H1 (cell line): ENCODE measurements around the gene KAZALD1. TPM values are rescaled to one million over a fixed set of nuclear protein-coding genes. Genes with fewer than 3 reads are reported as not detected.
A peak's percentile ranks its signal among the peaks of the same experiment; 100 is the strongest.

Experiments used
- CTCF ChIA-PET: fragments of 300-600 bp; sonication (Branson Sonifier 250); formaldehyde crosslinking; loops from one replicate; lab custom pipeline; 2021; ENCODE audit not compliant: partially characterized antibody; lab: Charles Lee
- POLR2A ChIA-PET: fragments of 300-600 bp; sonication (Branson Sonifier 250); formaldehyde crosslinking; loops from one replicate; lab custom pipeline; 2021; ENCODE audit warnings: inconsistent platforms; ENCODE audit not compliant: partially characterized antibody; lab: Charles Lee
- DNase-seq, 2 experiments: peaks; one replicate each; pipeline versions ENCODE4 v3.0.0 to v3.0.0-alpha.2; 2010 to 2022; ENCODE audit warnings: low spot score in 2 of 2, low read depth in 1 of 2, mixed read lengths in 1 of 2
- FAIRE-seq: peaks from 2 replicates; lab custom pipeline; 2011; peaks lifted over from hg19 to GRCh38; lab: Jason Lieb, UNC
- H2AFZ ChIP-seq: 2 replicates; pipeline ENCODE4 v1.8.1; 2012; ENCODE audit warnings: low read length, inconsistent platforms
- H2AK5ac ChIP-seq: 2 replicates; pipeline ENCODE4 v1.6.1; 2013; ENCODE audit warnings: low read depth, low read length
- H2BK120ac ChIP-seq: replicated peaks from 2 replicates; pipeline ENCODE3; 2013; ENCODE audit warnings: low read depth, low read length, inconsistent platforms
- H2BK12ac ChIP-seq: 2 replicates; pipeline ENCODE4 v1.6.1; 2013; ENCODE audit warnings: low read depth, low read length
- H2BK15ac ChIP-seq: 2 replicates; pipeline ENCODE4 v1.6.1; 2013; ENCODE audit warnings: low read length
- H2BK20ac ChIP-seq: 2 replicates; pipeline ENCODE4 v1.6.1; 2013; ENCODE audit warnings: low read length
- H2BK5ac ChIP-seq: 2 replicates; pipeline ENCODE4 v1.6.1; 2013; ENCODE audit warnings: low read depth, low read length
- H3K14ac ChIP-seq: 2 replicates; pipeline ENCODE4 v1.6.1; 2013; ENCODE audit warnings: inconsistent platforms; ENCODE audit not compliant: insufficient read length
- H3K18ac ChIP-seq: 2 replicates; pipeline ENCODE4 v1.6.1; 2013; ENCODE audit warnings: low read length; ENCODE audit errors: extremely low read depth
- H3K23ac ChIP-seq: 2 replicates; pipeline ENCODE4 v1.6.1; 2013; ENCODE audit warnings: inconsistent platforms; ENCODE audit not compliant: insufficient read length
- H3K23me2 ChIP-seq: 2 replicates; pipeline ENCODE4 v1.6.1; 2013; ENCODE audit warnings: low read depth, low read length
- H3K27ac ChIP-seq: 2 replicates; pipeline ENCODE4 v1.6.1; 2011; ENCODE audit warnings: low read depth, low read length, inconsistent platforms
- H3K27me3 ChIP-seq, 4 experiments: replicated peaks in 1 of 4; 1 replicate in 1 of 4; 2 replicates in 3 of 4; pipeline versions ENCODE4 v1.6.1 to v1.8.1; 2011 to 2013; ENCODE audit warnings: low read length in 3 of 4, mild to moderate bottlenecking in 3 of 4, inconsistent platforms in 2 of 4, mixed read lengths in 2 of 4, moderate library complexity in 1 of 4; ENCODE audit not compliant: control insufficient read depth in 3 of 4, insufficient read depth in 3 of 4; ENCODE audit errors: extremely low read depth in 1 of 4
- H3K36me3 ChIP-seq, 4 experiments: 2 replicates each; pipeline versions ENCODE4 v1.6.1 to v1.8.1; 2011 to 2013; ENCODE audit warnings: mild to moderate bottlenecking in 4 of 4, low read length in 3 of 4, moderate library complexity in 2 of 4, control low read depth in 1 of 4, inconsistent platforms in 1 of 4; ENCODE audit not compliant: insufficient read depth in 4 of 4, control insufficient read depth in 2 of 4
- H3K4ac ChIP-seq: replicated peaks from 2 replicates; pipeline ENCODE3; 2013; ENCODE audit warnings: low read length, low read depth, mixed read lengths, inconsistent platforms; ENCODE audit not compliant: insufficient read length
- H3K4me1 ChIP-seq, 4 experiments: replicated peaks in 1 of 4; 1 replicate in 1 of 4; 2 replicates in 3 of 4; pipeline versions ENCODE4 v1.6.1 to v1.8.1; 2011 to 2013; ENCODE audit warnings: low read length in 3 of 4, inconsistent platforms in 2 of 4, mixed read lengths in 1 of 4; ENCODE audit not compliant: insufficient read depth in 4 of 4, control insufficient read depth in 3 of 4
- H3K4me2 ChIP-seq, 2 experiments: 2 replicates each; pipeline versions ENCODE4 v1.6.1 to v1.8.1; 2011 to 2013; ENCODE audit warnings: low read depth in 2 of 2, low read length in 2 of 2, control low read depth in 1 of 2, inconsistent platforms in 1 of 2, mild to moderate bottlenecking in 1 of 2; ENCODE audit not compliant: insufficient read depth in 1 of 2
- H3K4me3 ChIP-seq, 4 experiments: fragments of 200-600, 300-600 bp in 1 of 4; sonication (generic), shearing (Covaris generic), sonication (Bioruptor Twin) in 1 of 4; 2 replicates each; pipeline versions ENCODE4 v1.5.1 to v1.8.1; 2011 to 2016; ENCODE audit warnings: low read length in 4 of 4, low read depth in 3 of 4, control low read depth in 2 of 4, inconsistent platforms in 2 of 4, mild to moderate bottlenecking in 2 of 4, mixed read lengths in 1 of 4, moderate library complexity in 1 of 4; ENCODE audit not compliant: insufficient read depth in 2 of 4; ENCODE audit errors: extremely low read depth in 1 of 4
- H3K56ac ChIP-seq: replicated peaks from 2 replicates; pipeline ENCODE3; 2013; ENCODE audit warnings: low read depth, mild to moderate bottlenecking, mixed read lengths, low read length, inconsistent platforms; ENCODE audit not compliant: insufficient read length
- H3K79me1 ChIP-seq: 2 replicates; pipeline ENCODE4 v1.6.1; 2013; ENCODE audit warnings: low read depth, low read length, control low read depth
- H3K79me2 ChIP-seq, 2 experiments: 2 replicates each; pipeline versions ENCODE4 v1.6.1 to v1.8.1; 2012 to 2013; ENCODE audit warnings: low read length in 2 of 2, mild to moderate bottlenecking in 2 of 2, inconsistent platforms in 1 of 2; ENCODE audit not compliant: insufficient read depth in 2 of 2, control insufficient read depth in 1 of 2
- H3K9ac ChIP-seq, 4 experiments: replicated peaks in 1 of 4; 1 replicate in 1 of 4; 2 replicates in 3 of 4; pipeline versions ENCODE4 v1.6.1 to v1.8.1; 2011 to 2013; ENCODE audit warnings: low read depth in 3 of 4, low read length in 3 of 4, control low read depth in 2 of 4, mild to moderate bottlenecking in 2 of 4, moderate library complexity in 2 of 4, inconsistent platforms in 1 of 4; ENCODE audit errors: extremely low read depth in 1 of 4
- H3K9me3 ChIP-seq, 2 experiments: 2 replicates each; pipeline versions ENCODE4 v1.6.1 to v1.8.1; 2012 to 2013; ENCODE audit warnings: mild to moderate bottlenecking in 2 of 2, moderate library complexity in 2 of 2, control low read depth in 1 of 2, inconsistent platforms in 1 of 2, low read depth in 1 of 2, low read length in 1 of 2, mixed read lengths in 1 of 2; ENCODE audit not compliant: insufficient read depth in 2 of 2
- H4K20me1 ChIP-seq, 2 experiments: replicated peaks in 1 of 2; 2 replicates each; pipeline versions ENCODE3 to v1.8.1; 2011 to 2013; ENCODE audit warnings: inconsistent platforms in 2 of 2, low read length in 2 of 2, mild to moderate bottlenecking in 1 of 2; ENCODE audit not compliant: insufficient read depth in 2 of 2, control insufficient read depth in 1 of 2
- H4K5ac ChIP-seq: 2 replicates; pipeline ENCODE4 v1.6.1; 2013; ENCODE audit warnings: low read length, low read depth, mixed read lengths, inconsistent platforms; ENCODE audit not compliant: insufficient read length
- H4K8ac ChIP-seq: 2 replicates; pipeline ENCODE4 v1.8.0; 2013; ENCODE audit warnings: mild to moderate bottlenecking, moderate library complexity, low read length, inconsistent platforms; ENCODE audit not compliant: insufficient read depth; ENCODE audit errors: extremely low read depth
- H4K91ac ChIP-seq: replicated peaks from 2 replicates; pipeline ENCODE3; 2013; ENCODE audit warnings: low read length, mixed read lengths, inconsistent platforms; ENCODE audit not compliant: insufficient read length
- CBX5 ChIP-seq: fragments of 300-800, 300-1000 bp; sonication (generic); IDR thresholded peaks from 2 replicates; pipeline ENCODE4 v1.7.1; 2016; ENCODE audit warnings: antibody characterized with exemption, low read length, low read depth
- CBX8 ChIP-seq: fragments of 300-800, 300-1000 bp; sonication (generic); IDR thresholded peaks from 2 replicates; pipeline ENCODE4 v1.7.1; 2016; ENCODE audit warnings: low read depth, low read length, borderline replicate concordance
- CTBP2 ChIP-seq: IDR thresholded peaks from 2 replicates; pipeline ENCODE4 v1.7.0; 2011; ENCODE audit warnings: borderline replicate concordance, mild to moderate bottlenecking, moderate library complexity, mixed read lengths, low read length; ENCODE audit not compliant: insufficient read depth, insufficient read length
- FOSL1 ChIP-seq: IDR thresholded peaks from 2 replicates; pipeline ENCODE4 v1.6.1; 2011; ENCODE audit warnings: mild to moderate bottlenecking, low read depth, low read length, moderate library complexity; ENCODE audit not compliant: insufficient read depth
- HDAC6 ChIP-seq: IDR thresholded peaks from one replicate; pipeline ENCODE4 v1.7.1; 2012; ENCODE audit warnings: low read depth, mild to moderate bottlenecking, inconsistent platforms, low read length, moderate library complexity
- JUND ChIP-seq: IDR thresholded peaks from 2 replicates; pipeline ENCODE4 v1.6.1; 2011; ENCODE audit warnings: mild to moderate bottlenecking, improper control_type of control experiment, low read length
- MAFK ChIP-seq: IDR thresholded peaks from 2 replicates; pipeline ENCODE4 v1.6.1; 2012; ENCODE audit warnings: low read depth, mild to moderate bottlenecking, improper control_type of control experiment, low read length
- RBBP5 ChIP-seq: IDR thresholded peaks from 2 replicates; pipeline ENCODE4 v1.7.1; 2012; ENCODE audit warnings: low read depth, mild to moderate bottlenecking, inconsistent platforms, low read length, moderate library complexity, borderline replicate concordance
- SP4 ChIP-seq: IDR thresholded peaks from 2 replicates; pipeline ENCODE4 v1.6.1; 2012; ENCODE audit warnings: low read length, inconsistent platforms
- YY1 ChIP-seq: IDR thresholded peaks from 2 replicates; pipeline ENCODE4 v1.6.1; 2011; ENCODE audit warnings: low read depth, mild to moderate bottlenecking, low read length
- WGBS, 2 experiments: shearing (Covaris generic) in 1 of 2; methylation state at CpG; one replicate each; pipeline versions ENCODE4 v1.1.6 to v1.1.7; 2013 to 2015; ENCODE audit warnings: low lambda C conversion rate in 2 of 2, mixed read lengths in 2 of 2, inconsistent platforms in 1 of 2, low coverage in 1 of 2, missing lambda C conversion rate in 1 of 2; ENCODE audit not compliant: insufficient replicate concordance in 2 of 2, insufficient coverage in 1 of 2, insufficient read length in 1 of 2; ENCODE audit errors: extremely low coverage in 1 of 2, missing lambda C conversion rate in 1 of 2; 5-methylcytosine and 5-hydroxymethylcytosine counted together
- polyA plus RNA-seq, 7 experiments: library from polyadenylated mRNA; depleted of rRNA in 3 of 7; stranded (reverse) in 5 of 7; unstranded in 2 of 7; fragments of >200 nt in 5 of 7; fragments of 200-250 nt in 2 of 7; gene quantifications; 1 replicate in 5 of 7; 2 replicates in 1 of 7; 4 replicates in 1 of 7; pipeline versions ENCODE4 v1.2.1 to v1.2.3, GENCODE V29; 2011 to 2013; ENCODE audit warnings: missing spikeins in 2 of 7, mixed read lengths in 2 of 7
- total RNA-seq: library from RNA; stranded (reverse); fragmentation: NEBNext Ultra II Directional; extraction: Animal tissue kit (Norgen Biotek cat#: 25700); gene quantifications from 2 replicates; pipeline ENCODE4 v1.2.1, GENCODE V29; 2021

The KAZALD1 gene
- total and polyA plus RNA-seq, 2 of the 8 experiments (the other 6 are each of a cell fraction or from before 2014, with no cell fraction given), result 0.65 to 1.9 TPM

- no peak overlapping the region for H4K5ac ChIP-seq
- no peaks in the 10 kb centered on the region for H3K79me2 ChIP-seq
- peak overlapping the region; percentile 48 for H2AK5ac ChIP-seq
- no peak overlapping the region for H2BK5ac ChIP-seq
- no peak overlapping the region for H3K9ac ChIP-seq
- no peaks in the 10 kb centered on the region for H3K9me3 ChIP-seq
- H3K18ac ChIP-seq, result no peak overlapping the region
- H3K4me3 ChIP-seq, result no peak overlapping the region
- no peaks in the 10 kb centered on the region for H4K20me1 ChIP-seq
- no peak overlapping the region for H2BK120ac ChIP-seq
- H3K4me2 ChIP-seq, result no peak overlapping the region
- no peak overlapping the region for H4K8ac ChIP-seq
- peaks cover 4 to 19% (median 18%) of the 10 kb centered on the region in 4 experiments for H3K27me3 ChIP-seq
- H3K56ac ChIP-seq, result no peak overlapping the region
- H2BK15ac ChIP-seq, result peak overlapping the region; percentile 72; the same call in 1 of the 2 replicates
- H3K4me1 ChIP-seq, result peaks cover 0 to 11% (median 3%) of the 10 kb centered on the region in 4 experiments; a peak in 3 of 7 replicates
- H3K27ac ChIP-seq, result no peak overlapping the region
- no peaks in the 10 kb centered on the region for H3K79me1 ChIP-seq
- FAIRE-seq (no peak), DNase-seq (no peak)
- no peaks in the 10 kb centered on the region for H3K36me3 ChIP-seq
- WGBS, 2 experiments, result 82% methylated on average over 3 of the region's 3 CpGs; no CpG with 5 or more reads in 1 of the 2 experiments
- H2BK20ac ChIP-seq, result no peak overlapping the region
- H3K4ac ChIP-seq, result no peak overlapping the region
- H2BK12ac ChIP-seq, result no peak overlapping the region
- CTCF ChIA-PET, result interaction anchor here (0.6 to 51.8 kb wide), 12 partner anchors 13 to 648 kb away, joined by 3 to 2176 read pairs (median 8); partner anchors contain the start of genes KAZALD1, LBX1, PDZD7 and SFXN3
- H2AFZ ChIP-seq, result no peak overlapping the region
- H3K14ac ChIP-seq, result no peak overlapping the region
- H4K91ac ChIP-seq, result no peak overlapping the region
- H3K23ac ChIP-seq, result no peak overlapping the region
- H3K23me2 ChIP-seq, result no peaks in the 10 kb centered on the region
- POLR2A ChIA-PET, result interaction anchor here (1.3 to 1.5 kb wide), 2 partner anchors 10 to 21 kb away, joined by 4 read pairs; partner anchors contain the start of gene PDZD7
- TF ChIP-seq CTBP2 (no peak), SP4 (no peak), FOSL1 (no peak), MAFK (no peak), RBBP5 (no peak), HDAC6 (no peak), YY1 (no peak), CBX5 (no peak), JUND (no peak), CBX8 (no peak)
These were observed 21.7 kb upstream of the KAZALD1 start for GRCh38 chr10:101040061-101040460.
